ENCODE measurements around the gene CCDC171.
"Not testable (repeated sequence)": the region's sequence is repeated elsewhere in the genome, so short reads cannot be mapped to it uniquely, and the experiment has no call there.

CCDC171 gene

GRCh38 chr9:15761551-15761950 lies 208.7 kb downstream of the CCDC171 start:
- no peak for DNase-seq (ENCODE audit: low read depth in 2 of 2)

DNA sequence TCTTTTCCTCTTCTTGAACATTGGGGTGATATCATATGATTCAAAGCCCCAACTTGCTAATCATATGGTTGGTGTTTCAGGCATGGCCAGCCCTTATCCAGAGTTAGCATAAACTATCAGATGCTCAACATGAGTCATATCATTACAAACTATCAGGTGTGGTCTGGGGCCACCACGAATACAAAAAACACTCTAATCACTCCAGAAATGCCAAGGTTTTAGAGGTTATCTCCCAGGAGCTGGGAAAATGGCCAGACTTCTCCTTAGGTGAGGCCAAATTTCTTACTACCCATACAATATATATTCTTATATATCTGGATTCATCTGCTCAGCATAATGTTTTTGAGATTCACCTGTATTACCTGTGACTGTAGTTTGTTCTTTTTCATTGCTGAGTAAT lies 210.5 kb downstream of the CCDC171 start:
- no peak for DNase-seq (ENCODE audit: low read depth in 2 of 2)

GRCh38 chr9:15764131-15764530 lies 211.3 kb downstream of the CCDC171 start:
- DNase-seq (ENCODE audit: low read depth in 2 of 2) = no peak

DNA sequence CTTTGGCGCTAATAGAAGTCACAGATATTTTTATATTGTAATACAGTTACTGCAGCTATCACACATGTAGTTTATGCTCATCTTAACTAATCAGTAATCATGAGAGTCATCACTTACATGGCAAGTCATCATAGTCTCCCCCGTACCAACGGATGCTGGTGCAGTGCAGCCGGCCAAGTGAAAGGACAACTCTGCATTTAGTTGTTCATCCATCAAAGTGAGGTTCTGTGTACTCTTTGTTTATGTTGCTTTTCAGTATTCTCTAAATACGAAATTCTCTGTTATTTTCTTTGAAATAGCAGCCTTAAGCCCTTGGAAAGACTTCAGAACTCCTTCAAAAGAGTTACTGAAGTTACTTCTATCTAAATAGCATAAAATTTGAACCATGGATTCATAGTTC lies 216.7 kb downstream of the CCDC171 start:
- no peak for DNase-seq (ENCODE audit: low read depth in 2 of 2)

DNA sequence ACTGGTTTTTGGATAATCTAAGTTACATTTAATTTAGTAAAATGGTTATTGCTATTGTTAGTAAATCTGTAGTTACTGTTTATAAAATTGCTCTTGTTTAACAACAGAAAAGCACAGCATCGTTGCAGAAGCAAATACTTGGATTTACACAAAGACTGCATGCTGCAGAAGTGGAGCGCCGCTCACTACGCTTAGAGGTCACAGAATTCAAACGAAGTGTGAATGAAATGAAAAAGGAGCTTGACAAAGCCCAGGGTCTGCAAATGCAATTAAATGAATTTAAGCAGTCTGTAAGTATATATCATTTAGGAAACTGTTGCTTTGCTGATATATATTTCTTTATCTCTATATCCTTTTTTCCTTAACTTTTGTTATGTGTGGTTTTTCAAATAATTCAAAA lies 226.0 kb downstream of the CCDC171 start:
- no peak for DNase-seq (ENCODE audit: low read depth in 2 of 2)

DNA sequence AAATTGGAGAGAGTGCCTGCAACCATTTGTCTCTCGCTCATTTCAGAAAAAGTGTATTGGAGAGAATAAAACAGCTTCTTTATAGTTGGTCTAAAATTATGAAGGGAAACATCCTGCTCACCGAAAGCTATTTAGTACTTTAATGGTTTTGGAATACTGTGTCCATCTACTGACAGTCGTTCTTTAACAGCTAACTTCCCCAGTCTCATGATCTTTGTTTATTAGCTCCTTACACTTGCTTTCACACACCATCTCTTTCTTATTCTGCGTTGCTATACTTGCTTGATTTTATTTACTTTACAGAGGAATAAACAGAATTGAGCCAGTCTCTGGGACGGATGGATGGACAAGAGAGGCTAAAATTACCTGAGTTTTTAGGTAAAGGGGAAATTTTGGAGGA lies 229.3 kb downstream of the CCDC171 start:
- no peak for DNase-seq (ENCODE audit: low read depth in 2 of 2)

DNA sequence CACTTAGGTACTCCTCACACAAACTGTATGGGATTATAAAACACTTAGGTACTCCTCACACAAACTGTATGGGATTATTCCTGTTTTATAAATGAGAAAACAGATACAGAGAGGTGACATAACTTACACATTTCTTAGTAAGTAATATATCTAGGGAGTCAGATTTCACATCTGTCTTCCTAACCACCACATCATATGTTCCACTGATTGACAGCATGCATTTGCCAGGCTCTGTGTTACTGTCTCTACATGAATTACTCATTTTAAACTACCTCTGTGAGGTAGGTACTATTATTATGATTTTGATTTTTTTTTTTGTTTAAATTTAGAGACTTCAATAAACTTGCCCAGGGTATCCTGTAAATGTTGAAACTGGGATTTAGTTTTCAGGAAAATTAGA lies 232.7 kb downstream of the CCDC171 start:
- DNase-seq (ENCODE audit: low read depth in 2 of 2) = no peak

GRCh38 chr9:15786616-15787015 lies 233.8 kb downstream of the CCDC171 start:
- no peak for DNase-seq (ENCODE audit: low read depth in 2 of 2)

- not testable (repeated sequence) for DNase-seq (ENCODE audit: low read depth in 2 of 2)
Observed at GRCh38 chr9:15810219-15810899, 257.5 kb downstream of the CCDC171 start.

- no peak for DNase-seq (ENCODE audit: low read depth in 2 of 2)
Observed at GRCh38 chr9:15813076-15813475, 260.2 kb downstream of the CCDC171 start.

DNA sequence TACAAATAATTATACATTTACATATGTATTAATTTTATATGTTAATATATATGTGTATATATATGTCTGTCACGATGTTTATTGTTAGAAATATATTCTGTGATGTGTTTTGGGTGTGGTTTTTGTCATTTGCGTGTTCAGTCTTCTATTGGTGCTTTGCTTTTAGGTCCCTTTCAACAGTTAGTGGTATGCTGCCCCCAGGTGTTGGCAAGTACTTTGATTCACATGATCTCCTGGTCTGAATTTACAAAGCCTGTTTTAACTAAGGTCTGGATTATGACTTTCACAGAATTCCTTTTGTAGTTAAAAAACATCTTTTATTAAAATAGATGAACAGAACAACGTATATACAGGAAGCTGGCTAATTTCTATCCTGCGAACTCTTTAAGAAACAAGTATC lies 271.5 kb downstream of the CCDC171 start:
- no peak for DNase-seq (ENCODE audit: low read depth in 2 of 2)

GRCh38 chr9:15831384-15831783 lies 278.5 kb downstream of the CCDC171 start:
- no peak for DNase-seq (ENCODE audit: low read depth in 2 of 2)

GRCh38 chr9:15834541-15834940 lies 281.7 kb downstream of the CCDC171 start:
- no peak for DNase-seq (ENCODE audit: low read depth in 2 of 2)

DNA sequence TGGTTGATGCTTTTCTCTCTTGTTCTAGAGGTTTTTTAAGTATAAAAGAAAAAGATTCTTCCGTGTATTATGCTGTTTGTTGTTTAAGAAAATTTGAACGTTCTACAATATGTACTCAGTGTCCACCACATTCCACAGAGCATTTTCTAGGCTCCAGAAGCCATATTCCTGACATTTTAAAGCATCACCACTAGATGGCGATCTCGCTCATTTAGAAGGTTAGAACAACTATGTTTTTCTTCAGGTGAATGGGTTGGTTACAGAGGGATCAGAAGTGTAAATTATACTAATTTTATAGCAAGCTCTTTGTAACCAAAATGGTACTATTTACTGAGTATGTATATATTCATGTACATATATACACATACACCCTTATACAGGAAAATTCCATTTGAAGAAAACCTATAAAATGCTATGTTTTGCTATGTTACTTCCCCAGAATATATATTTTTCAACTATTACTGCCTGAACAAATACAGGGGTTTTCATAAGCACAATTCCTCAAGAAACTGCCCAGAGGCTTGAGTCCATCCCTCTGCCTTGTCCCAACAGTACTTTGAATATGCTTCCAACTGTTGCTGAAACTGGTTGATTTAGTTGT lies 284.3 kb downstream of the CCDC171 start:
- DNase-seq (ENCODE audit: low read depth in 2 of 2) = no peak

DNA sequence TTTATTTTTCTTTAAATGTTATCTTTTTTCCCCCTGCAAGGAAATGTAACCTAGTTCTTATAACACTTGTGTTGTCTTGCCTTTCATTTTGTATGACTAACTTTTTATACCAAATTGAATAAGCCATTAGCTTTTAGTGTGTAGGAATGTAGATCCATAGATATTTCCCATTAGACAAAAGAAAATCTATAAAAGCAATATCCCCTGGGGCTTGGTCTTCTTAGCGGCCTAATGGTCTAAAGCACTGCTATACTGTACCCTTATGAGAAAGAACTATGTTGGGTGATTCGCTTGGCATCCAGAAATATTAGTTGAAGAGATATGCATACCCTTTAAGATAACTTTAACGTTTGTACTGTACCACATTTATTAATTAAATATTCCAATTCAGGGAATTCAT lies 289.2 kb downstream of the CCDC171 start:
- no peak for DNase-seq (ENCODE audit: low read depth in 2 of 2)

GRCh38 chr9:15843316-15843715 lies 290.5 kb downstream of the CCDC171 start:
- no peak for DNase-seq (ENCODE audit: low read depth in 2 of 2)

GRCh38 chr9:15843931-15844330 lies 291.1 kb downstream of the CCDC171 start:
- DNase-seq (ENCODE audit: low read depth in 2 of 2) = no peak

GRCh38 chr9:15846611-15847010 lies 293.8 kb downstream of the CCDC171 start:
- no peak for DNase-seq (ENCODE audit: low read depth in 2 of 2)

- DNase-seq (ENCODE audit: low read depth in 2 of 2) = no peak
Observed at GRCh38 chr9:15849871-15850270, 297.0 kb downstream of the CCDC171 start.

DNA sequence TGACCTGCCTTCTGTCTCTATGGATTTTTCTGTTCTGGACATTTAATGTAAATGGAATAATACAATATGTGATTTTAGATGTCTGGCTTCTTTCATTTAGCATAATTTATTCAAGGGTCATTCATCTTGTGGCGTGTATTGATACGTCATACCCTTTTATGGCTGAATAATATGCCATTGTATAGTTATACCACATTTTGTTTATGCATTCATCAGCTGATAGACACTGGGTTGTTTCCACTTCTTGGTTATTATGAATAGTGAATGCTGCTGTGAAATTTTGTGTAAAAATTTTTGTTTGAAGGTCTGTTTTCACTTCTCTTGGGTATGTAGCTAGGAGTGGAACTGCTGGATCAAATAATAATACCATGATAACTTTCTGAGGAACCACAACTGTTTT lies 298.9 kb downstream of the CCDC171 start:
- no peak for DNase-seq (ENCODE audit: low read depth in 2 of 2)

GRCh38 chr9:15856591-15856990 lies 303.7 kb downstream of the CCDC171 start:
- no peak for DNase-seq (ENCODE audit: low read depth in 2 of 2)

DNA sequence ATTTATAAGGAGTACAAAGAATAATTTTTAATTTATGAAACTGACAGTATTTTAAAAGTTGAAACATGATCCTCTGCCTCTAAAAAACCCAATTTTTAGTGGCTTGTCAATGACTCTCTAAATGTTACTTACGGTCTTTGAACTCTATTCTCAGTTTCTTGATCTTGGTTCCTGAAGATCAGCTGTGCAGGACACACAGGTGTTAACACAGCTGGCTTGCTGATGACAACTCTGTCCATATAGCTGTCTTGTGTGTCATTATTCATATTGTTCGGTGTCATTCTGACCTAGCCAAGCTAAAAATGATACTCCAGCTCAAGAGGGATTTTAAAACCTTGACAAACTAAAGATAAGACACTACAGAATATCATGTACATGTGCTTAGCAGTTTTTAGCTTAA lies 314.5 kb downstream of the CCDC171 start:
- DNase-seq (ENCODE audit: low read depth in 2 of 2) = no peak

DNA sequence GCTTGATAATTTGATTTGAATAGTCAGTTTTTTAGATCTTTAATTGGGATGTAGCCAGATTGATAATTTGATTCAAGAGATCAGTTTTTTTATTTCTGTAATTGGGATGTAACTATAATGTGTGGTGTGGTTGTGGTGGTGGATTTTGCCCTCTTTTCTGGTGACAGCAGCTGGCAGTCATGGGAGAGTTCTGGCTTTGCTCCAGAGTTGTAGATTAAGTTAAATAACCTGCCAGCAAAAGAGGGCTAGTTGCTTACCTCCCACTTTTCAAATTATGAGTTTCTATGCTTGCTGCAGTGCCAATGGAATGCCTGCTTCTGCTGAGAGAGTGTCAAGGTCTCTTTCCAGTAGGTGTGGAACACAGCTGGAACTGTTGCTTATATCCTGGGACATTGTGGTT lies 315.1 kb downstream of the CCDC171 start:
- DNase-seq (ENCODE audit: low read depth in 2 of 2) = no peak
